B cell (primary cell): ENCODE measurements around the gene ASPSCR1. TPM values are rescaled to one million over a fixed set of nuclear protein-coding genes. Genes with fewer than 3 reads are reported as not detected.
A peak's percentile ranks its signal among the peaks of the same experiment; 100 is the strongest.

Experiments used
- ATAC-seq: fragments of 200-7000 bp; cut with Tn5 transposase; one replicate; pipeline ENCODE4 v1.10.0; 2021; ENCODE audit warnings: low read depth, mild to moderate bottlenecking, moderate number of reproducible peaks, moderate library complexity
- CTCF ChIA-PET: fragments of 350-600 bp; sonication (Branson Sonifier 250); formaldehyde crosslinking; loops from one replicate; lab custom pipeline; 2021; ENCODE audit warnings: antibody characterized with exemption, inconsistent platforms; lab: Charles Lee
- POLR2A ChIA-PET: fragments of 350-600 bp; sonication (Branson Sonifier 250); formaldehyde crosslinking; loops from one replicate; lab custom pipeline; 2021; ENCODE audit warnings: antibody characterized with exemption; lab: Charles Lee
- DNase-seq: peaks from one replicate; pipeline ENCODE4 v3.0.0; 2013
- H2AFZ ChIP-seq: 2 replicates; pipeline ENCODE4 v1.6.1; 2012; ENCODE audit warnings: mild to moderate bottlenecking, low read depth, low read length; ENCODE audit not compliant: insufficient read depth, poor library complexity, severe bottlenecking
- H3K27ac ChIP-seq, 2 donors: 1 replicate in 1 of 2; 2 replicates in 1 of 2; pipeline ENCODE4 v1.5.1; 2012 to 2013; ENCODE audit warnings: low read length in 2 of 2, mild to moderate bottlenecking in 2 of 2, moderate library complexity in 1 of 2
- H3K27me3 ChIP-seq, 4 experiments: fragments of 200-600 bp in 1 of 4; sonication (generic) in 1 of 4; replicated peaks in 1 of 4; 1 replicate in 2 of 4; 2 replicates in 2 of 4; pipeline versions ENCODE4 v1.6.1 to v1.7.0; 2013 to 2016; ENCODE audit warnings: low read length in 3 of 4, mild to moderate bottlenecking in 2 of 4, mixed read lengths in 1 of 4, moderate library complexity in 1 of 4; ENCODE audit not compliant: insufficient read depth in 4 of 4, control insufficient read depth in 3 of 4; ENCODE audit errors: control extremely low read depth in 1 of 4
- H3K36me3 ChIP-seq, 2 experiments: replicated peaks in 1 of 2; 1 replicate in 1 of 2; 2 replicates in 1 of 2; pipeline versions ENCODE4 v1.6.1 to v1.7.1; 2013; ENCODE audit warnings: low read length in 1 of 2; ENCODE audit not compliant: insufficient read depth in 2 of 2, control insufficient read depth in 1 of 2; ENCODE audit errors: control extremely low read depth in 1 of 2, extremely low read depth in 1 of 2
- H3K4me1 ChIP-seq, 2 donors: fragments of 200-600 bp in 1 of 2; sonication (generic) in 1 of 2; 1 replicate in 1 of 2; 2 replicates in 1 of 2; pipeline versions ENCODE4 v1.5.1 to v1.6.1; 2013 to 2017; ENCODE audit warnings: low read length in 2 of 2; ENCODE audit not compliant: control insufficient read depth in 2 of 2, insufficient read depth in 2 of 2
- H3K4me2 ChIP-seq: replicated peaks from 2 replicates; pipeline ENCODE3; 2012; ENCODE audit warnings: mild to moderate bottlenecking, low read depth, low read length; ENCODE audit not compliant: poor library complexity, severe bottlenecking
- H3K4me3 ChIP-seq, 5 experiments: fragments of 200-600 bp in 1 of 5; sonication (generic) in 1 of 5; 1 replicate in 3 of 5; 2 replicates in 2 of 5; pipeline versions ENCODE4 v1.5.1 to v1.7.0; 2011 to 2016; ENCODE audit warnings: low read length in 4 of 5, mild to moderate bottlenecking in 4 of 5, low read depth in 2 of 5, control low read depth in 1 of 5, moderate library complexity in 1 of 5; ENCODE audit not compliant: insufficient read depth in 1 of 5; ENCODE audit errors: control extremely low read depth in 1 of 5, extremely low read depth in 1 of 5
- H3K79me2 ChIP-seq: fragments of 200-600 bp; sonication (generic); one replicate; pipeline ENCODE4 v1.6.0; 2016; ENCODE audit warnings: low read length; ENCODE audit not compliant: control insufficient read depth, insufficient read depth
- H3K9ac ChIP-seq: fragments of 200-600 bp; sonication (generic); 2 replicates; pipeline ENCODE4 v1.6.1; 2017; ENCODE audit warnings: mild to moderate bottlenecking, low read length, moderate library complexity
- H3K9me3 ChIP-seq, 3 donors: one replicate each; pipeline versions ENCODE4 v1.6.1 to v1.7.1; 2013; ENCODE audit warnings: low read length in 2 of 3; ENCODE audit not compliant: control insufficient read depth in 2 of 3, insufficient read depth in 1 of 3; ENCODE audit errors: control extremely low read depth in 1 of 3
- H4K20me1 ChIP-seq: 2 replicates; pipeline ENCODE4 v1.6.0; 2012; ENCODE audit warnings: mild to moderate bottlenecking, low read length; ENCODE audit not compliant: insufficient read depth, control insufficient read depth, poor library complexity, severe bottlenecking
- H3K27ac Mint-ChIP-seq: one replicate; pipeline ENCODE4 v1.8.0; 2021; ENCODE audit warnings: mixed read lengths
- H3K27me3 Mint-ChIP-seq: one replicate; pipeline ENCODE4 v1.8.0; 2021; ENCODE audit warnings: mixed read lengths
- H3K4me1 Mint-ChIP-seq: one replicate; pipeline ENCODE4 v1.8.0; 2021; ENCODE audit warnings: mixed read lengths
- H3K4me3 Mint-ChIP-seq: one replicate; pipeline ENCODE4 v1.8.0; 2021; ENCODE audit warnings: mixed read lengths
- H3K9me3 Mint-ChIP-seq: one replicate; pipeline ENCODE4 v1.8.0; 2022; ENCODE audit warnings: mixed read lengths; ENCODE audit not compliant: insufficient read depth
- CTCF ChIP-seq: fragments of 200-600 bp; IDR thresholded peaks from one replicate; pipeline ENCODE4 v1.8.0; 2022; ENCODE audit warnings: antibody characterized with exemption, mild to moderate bottlenecking
- EZH2 ChIP-seq: IDR thresholded peaks from 2 replicates; pipeline ENCODE4 v1.6.1; 2012; ENCODE audit warnings: borderline replicate concordance, low read depth, mild to moderate bottlenecking, moderate library complexity, low read length; ENCODE audit not compliant: insufficient read depth, poor library complexity, severe bottlenecking
- WGBS: methylation state at CpG from one replicate; pipeline ENCODE4 v1.1.5; 2013; ENCODE audit warnings: missing lambda C conversion rate; ENCODE audit not compliant: insufficient coverage; 5-methylcytosine and 5-hydroxymethylcytosine counted together
- intact Hi-C: fragments of 100-400 bp; cut with micrococcal nuclease; formaldehyde crosslinking; loops from one replicate; pipeline ENCODE4 v1.10.0; 2022
- polyA plus RNA-seq: library from polyadenylated mRNA; depleted of rRNA; stranded (reverse); fragments of >200 nt; gene quantifications from 2 replicates; pipeline ENCODE4 v1.2.3, GENCODE V29; 2012
- total RNA-seq, 2 donors: library from RNA; stranded (reverse); fragments of 120-200 nt in 1 of 2; gene quantifications; 1 replicate in 1 of 2; 2 replicates in 1 of 2; pipeline versions ENCODE4 v1.2.3 to v1.2.4, GENCODE V29; 2013 to 2022

Gene ASPSCR1
- total and polyA plus RNA-seq, 2 donors (not counting 1 experiment from before 2014, with no cell fraction given): 34.0 to 46.7 TPM

GRCh38 chr17:82028966-82029365 is 51.5 kb downstream of the ASPSCR1 start:
- peak overlapping the region; percentile 62 for H3K4me3 Mint-ChIP-seq
- Histone ChIP-seq H3K9me3 (peaks cover 0 to 10% (median 0%) of the 10 kb centered on the region in 3 donors), H3K27me3 (peaks cover 0 to 44% (median 3%) of the 10 kb centered on the region in 4 experiments), H2AFZ (no peak overlapping the region), H3K4me3 (no peak overlapping the region), H3K9ac (no peak overlapping the region), H3K4me1 (peaks cover 18 to 25% of the 10 kb centered on the region in 2 donors), H3K4me2 (peak overlapping the region; percentile 97), H3K79me2 (peaks cover 11% of the 10 kb centered on the region), H4K20me1 (peaks cover 31% of the 10 kb centered on the region), H3K27ac (no peak overlapping the region), H3K36me3 (no peaks in the 10 kb centered on the region)
- POLR2A ChIA-PET: interaction anchor here (1.5 kb wide), 1 partner anchor 9 kb away, joined by 4 read pairs; the partner anchor contains the start of gene DCXR
- no peaks in the 10 kb centered on the region for H3K27me3 Mint-ChIP-seq
- peaks cover 12% of the 10 kb centered on the region for H3K4me1 Mint-ChIP-seq
- no peaks in the 10 kb centered on the region for H3K9me3 Mint-ChIP-seq
- H3K27ac Mint-ChIP-seq: no peak overlapping the region
- DNase-seq (no peak), ATAC-seq (no peak)
- 97% methylated on average over 7 of the region's 9 CpGs for WGBS
- TF ChIP-seq CTCF (no peak), EZH2 (no peak)
- intact Hi-C loops: no loop called here
- CTCF ChIA-PET: interaction anchor here (1.3 to 3.0 kb wide), 2 partner anchors 9 to 126 kb away, joined by 3 to 41 read pairs; partner anchors contain the start of gene DCXR

- Histone ChIP-seq H3K27me3 (peaks cover 0 to 41% (median 3%) of the 10 kb centered on the region in 4 experiments), H2AFZ (no peak overlapping the region), H3K27ac (no peak overlapping the region), H3K9me3 (peaks cover 0 to 10% (median 0%) of the 10 kb centered on the region in 3 donors), H3K79me2 (peaks cover 6% of the 10 kb centered on the region), H3K4me1 (peaks cover 16 to 21% of the 10 kb centered on the region in 2 donors), H3K4me2 (peak overlapping the region; percentile 97), H3K36me3 (no peaks in the 10 kb centered on the region), H4K20me1 (peaks cover 34% of the 10 kb centered on the region), H3K9ac (no peak overlapping the region), H3K4me3 (no peak overlapping the region)
- CTCF ChIA-PET: interaction anchor here (0.6 to 3.0 kb wide), 5 partner anchors 8 to 130 kb away, joined by 3 to 41 read pairs (median 3); partner anchors contain the start of gene DCXR
- H3K4me1 Mint-ChIP-seq: peaks cover 11% of the 10 kb centered on the region
- DNase-seq: no peak
- POLR2A ChIA-PET: no interaction called here
- H3K4me3 Mint-ChIP-seq: peak overlapping the region; percentile 62
- no peaks in the 10 kb centered on the region for H3K27me3 Mint-ChIP-seq
- no peak overlapping the region for H3K27ac Mint-ChIP-seq
- intact Hi-C loops: no loop called here
- over 99% methylated on average over 16 of the region's 16 CpGs for WGBS
- H3K9me3 Mint-ChIP-seq: no peaks in the 10 kb centered on the region
- no peak for TF ChIP-seq CTCF
- no peak for TF ChIP-seq EZH2
- no peak for ATAC-seq
Observed at GRCh38 chr17:82029391-82029790, 52.0 kb downstream of the ASPSCR1 start.
